GM19468 (cell line): Measurements from ENCODE around the gene PYGM.

Experiments
- ATAC-seq: cut with Tn5 transposase; IDR thresholded peaks from one replicate; pipeline ENCODE4 v1.9.1; 2021; ENCODE audit warnings: mild to moderate bottlenecking, moderate library complexity, moderate number of reproducible peaks; ENCODE audit not compliant: unreplicated experiment; ENCODE audit errors: extremely low read depth

PYGM gene

DNA sequence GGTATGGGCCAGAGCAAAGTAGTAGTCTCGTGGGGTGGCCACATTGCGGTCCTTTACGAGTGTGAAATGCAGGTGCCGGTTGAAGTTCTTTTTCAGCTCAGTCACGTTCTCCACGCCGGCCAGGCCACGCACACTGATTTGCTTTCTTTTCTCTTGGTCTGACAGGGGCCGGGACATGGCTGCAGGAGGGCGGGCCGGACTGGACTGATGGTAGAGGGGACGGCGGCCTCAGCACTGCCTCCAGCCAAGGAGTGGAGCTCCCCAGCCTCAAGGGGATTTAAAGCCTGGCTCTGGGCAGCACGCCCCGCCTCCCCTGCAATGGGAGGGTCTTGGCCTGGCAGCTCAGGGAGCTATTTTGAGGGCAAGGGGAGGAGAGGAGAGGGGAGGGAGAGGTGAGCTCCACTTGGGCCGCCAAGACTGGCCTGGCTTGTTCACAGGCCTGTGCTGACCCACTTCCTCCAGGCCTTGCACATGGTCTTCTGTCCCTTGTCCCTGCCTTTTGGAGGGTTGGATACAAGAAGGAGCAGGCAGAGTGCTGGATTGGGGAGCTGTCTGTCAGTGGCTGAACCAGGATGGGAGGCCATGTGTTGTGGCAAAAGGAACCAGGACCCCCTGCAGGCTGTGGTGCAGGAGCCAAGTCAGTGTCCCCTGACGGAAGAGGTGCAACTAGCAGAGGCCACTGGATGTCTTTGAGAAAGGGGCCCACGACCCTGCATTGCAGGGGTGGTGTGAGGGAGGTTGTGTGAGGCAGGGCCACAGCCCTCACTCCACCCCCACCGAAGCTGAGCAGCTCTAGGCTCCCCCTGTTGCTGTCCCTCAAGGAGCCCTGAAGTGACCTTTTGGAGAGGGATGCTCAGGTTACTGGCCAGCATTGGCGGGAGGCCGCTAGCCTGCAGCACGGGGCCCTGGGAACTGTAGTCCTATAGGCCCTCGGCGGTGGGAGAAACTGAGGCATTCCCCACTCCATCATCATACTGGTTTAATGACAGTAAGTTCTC lies at the start of gene PYGM:
Gene PYGM, minus strand, starts transcription at position 253 of the 998 bp plus-strand sequence. Its CDS starts 76 bp downstream, at position 177.
- no peak for ATAC-seq

DNA sequence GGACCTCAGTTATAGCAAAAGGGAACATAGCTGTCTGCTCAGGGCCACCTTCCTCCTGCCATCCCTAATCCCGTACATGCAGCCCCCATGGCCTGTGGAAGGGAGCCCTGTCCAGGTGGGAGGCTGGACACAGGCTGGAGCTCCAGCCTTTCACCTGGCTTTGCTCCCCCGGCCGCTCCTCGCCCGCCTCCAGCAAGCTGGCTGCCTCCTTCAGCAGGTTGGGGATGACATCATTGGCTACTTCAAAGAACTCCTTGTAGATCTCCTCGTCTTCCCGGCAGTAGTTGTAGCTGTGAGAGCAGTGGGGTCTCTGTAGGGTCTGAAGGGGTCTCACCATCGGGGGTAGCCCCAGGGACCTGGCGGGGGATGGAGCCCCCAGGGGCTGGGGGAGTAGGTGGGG lies 45.7 kb upstream of the PYGM start:
- no peak for ATAC-seq

DNA sequence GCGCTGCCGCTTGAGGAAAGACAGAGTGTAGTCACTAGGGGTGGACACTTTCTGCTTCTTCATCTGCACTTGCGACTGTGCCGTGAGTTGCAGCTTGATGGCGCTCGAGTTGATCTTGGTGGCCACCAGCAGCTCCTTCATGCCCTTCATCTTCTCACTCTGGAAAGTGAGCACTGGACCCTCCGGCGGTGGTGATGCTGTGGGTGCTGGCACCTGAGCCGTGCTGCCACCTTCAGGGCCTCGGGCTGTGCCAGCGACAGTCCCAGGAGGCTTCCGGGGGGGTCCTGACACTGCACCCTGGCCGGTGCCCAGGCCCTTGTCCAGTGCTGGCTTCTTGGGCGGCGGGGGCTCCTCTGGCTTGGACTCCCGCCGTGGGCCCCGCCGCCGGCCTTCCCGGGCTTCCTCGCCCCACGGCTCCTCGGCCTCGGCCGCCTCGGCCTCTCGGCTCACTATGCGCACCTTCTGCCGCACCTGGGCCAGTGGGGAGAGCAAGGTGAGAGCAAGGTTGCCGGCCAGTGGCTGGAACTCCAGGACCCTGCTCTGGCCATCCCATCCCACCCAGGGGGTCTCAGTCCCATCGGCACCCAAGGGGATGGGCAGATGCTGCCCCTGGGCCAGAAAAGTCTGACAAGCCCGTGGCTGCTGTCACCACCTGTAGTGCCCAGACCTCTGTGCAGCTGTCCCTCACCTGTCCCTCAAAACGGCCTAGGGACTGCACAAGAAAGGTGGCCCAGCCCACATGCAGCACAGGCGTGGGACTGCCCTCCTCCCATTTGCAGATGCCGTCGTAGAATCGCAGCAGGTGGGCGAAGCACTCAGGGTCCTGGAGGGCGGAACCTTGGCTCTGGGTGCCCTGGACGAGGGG lies 44.8 kb upstream of the PYGM start:
- no peak for ATAC-seq

DNA sequence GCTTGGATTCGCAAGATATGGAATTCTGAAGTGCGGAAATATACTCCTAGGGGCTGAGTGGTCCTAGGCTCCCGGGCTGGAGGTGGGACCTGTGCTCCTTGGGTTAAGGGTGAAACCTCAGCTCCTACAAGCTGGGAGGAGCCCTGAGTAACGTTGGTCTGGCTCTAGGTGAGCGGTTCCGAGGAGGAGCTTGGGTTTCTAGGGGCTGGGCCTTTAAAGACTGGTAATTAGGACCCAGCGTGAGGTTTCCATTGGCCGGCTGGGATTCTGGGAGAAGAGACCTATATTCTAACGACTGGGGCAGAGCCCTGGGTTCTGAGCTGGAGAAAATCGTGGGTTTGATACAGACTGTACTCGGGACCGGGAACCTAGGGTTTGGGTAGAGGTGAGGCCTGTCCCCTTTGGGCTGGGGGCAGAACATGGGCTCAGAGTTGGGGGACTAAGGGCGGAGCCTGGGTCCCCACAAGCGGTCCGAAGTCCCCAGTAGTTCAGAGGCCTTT lies 44.1 kb upstream of the PYGM start:
- no peak for ATAC-seq

DNA sequence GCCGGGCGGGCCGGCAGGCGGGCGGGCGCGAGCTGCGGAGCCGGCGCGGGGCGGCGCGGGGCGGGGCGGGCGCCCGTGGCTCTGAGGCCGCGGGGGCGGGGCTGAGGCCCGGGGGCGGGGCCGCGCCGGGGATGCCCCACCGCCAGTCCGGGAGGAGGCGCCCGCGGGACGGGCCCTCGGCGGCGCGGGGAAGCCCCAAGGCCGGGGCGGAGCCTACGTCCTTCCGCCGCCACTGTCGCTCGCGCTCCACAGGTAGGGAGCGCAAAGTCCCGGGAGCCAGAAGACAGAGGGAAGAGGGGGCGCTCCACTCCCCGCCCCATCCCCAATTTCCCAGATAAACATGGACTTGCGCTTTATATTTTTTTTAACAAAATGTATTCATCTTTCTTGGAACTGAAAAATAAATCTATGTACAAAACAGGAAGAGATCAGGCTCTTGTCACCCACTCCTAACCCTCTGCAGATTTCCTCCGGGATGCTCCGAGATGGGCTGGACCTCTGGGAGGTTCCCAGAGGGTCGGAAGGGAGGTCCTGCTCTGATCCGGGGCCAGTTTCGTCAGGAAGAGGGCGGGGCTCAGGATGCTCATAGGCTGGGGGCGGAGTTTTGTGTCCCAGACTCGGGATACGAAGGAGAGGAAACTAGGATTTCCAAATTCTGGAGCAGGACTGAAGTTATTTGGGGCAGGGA lies 43.5 kb upstream of the PYGM start, which contains the start of gene MAP4K2:
Gene MAP4K2, minus strand, starts transcription at position 57 of the 688 bp plus-strand sequence. CDS start 65 bp downstream, outside the sequence.
- ATAC-seq = no peak

DNA sequence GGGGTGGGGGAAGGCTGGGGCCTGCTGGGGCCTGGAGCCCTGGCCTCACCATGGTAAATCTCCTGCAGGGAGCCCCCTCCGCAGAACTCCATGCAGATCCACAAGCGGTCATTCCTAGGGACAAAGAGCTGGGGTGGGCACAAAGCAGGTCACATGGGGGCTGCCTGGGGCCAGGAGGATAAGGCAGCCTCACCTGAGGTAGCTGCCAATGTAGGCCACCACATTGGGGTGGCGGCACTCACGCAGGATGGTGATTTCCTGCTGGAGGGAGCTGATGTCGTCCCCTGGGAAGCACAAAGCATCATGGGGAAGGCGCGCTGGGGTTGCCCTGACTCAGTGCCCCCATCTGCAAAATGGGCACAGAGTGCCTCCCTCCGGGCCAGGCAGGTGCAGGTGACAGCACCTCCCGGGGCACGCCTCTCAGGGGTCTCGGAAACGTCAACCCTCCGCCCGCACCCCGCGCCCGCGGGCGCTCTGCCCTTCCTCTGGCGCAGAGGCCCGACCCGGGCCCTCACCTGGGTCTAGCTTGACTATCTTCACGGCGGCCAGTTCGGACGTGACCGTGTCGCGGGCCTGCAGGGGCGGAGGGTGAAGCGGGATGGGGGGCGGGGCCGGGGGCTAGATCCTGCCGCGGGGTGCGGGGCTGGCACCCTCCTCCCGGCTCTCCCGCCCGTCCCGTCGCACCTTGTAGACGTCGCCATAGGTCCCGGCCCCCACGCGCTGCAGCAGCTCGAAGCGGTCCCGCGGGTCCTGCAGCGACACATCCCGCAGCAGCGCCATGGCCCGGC lies 42.8 kb upstream of the PYGM start:
- ATAC-seq = no peak

DNA sequence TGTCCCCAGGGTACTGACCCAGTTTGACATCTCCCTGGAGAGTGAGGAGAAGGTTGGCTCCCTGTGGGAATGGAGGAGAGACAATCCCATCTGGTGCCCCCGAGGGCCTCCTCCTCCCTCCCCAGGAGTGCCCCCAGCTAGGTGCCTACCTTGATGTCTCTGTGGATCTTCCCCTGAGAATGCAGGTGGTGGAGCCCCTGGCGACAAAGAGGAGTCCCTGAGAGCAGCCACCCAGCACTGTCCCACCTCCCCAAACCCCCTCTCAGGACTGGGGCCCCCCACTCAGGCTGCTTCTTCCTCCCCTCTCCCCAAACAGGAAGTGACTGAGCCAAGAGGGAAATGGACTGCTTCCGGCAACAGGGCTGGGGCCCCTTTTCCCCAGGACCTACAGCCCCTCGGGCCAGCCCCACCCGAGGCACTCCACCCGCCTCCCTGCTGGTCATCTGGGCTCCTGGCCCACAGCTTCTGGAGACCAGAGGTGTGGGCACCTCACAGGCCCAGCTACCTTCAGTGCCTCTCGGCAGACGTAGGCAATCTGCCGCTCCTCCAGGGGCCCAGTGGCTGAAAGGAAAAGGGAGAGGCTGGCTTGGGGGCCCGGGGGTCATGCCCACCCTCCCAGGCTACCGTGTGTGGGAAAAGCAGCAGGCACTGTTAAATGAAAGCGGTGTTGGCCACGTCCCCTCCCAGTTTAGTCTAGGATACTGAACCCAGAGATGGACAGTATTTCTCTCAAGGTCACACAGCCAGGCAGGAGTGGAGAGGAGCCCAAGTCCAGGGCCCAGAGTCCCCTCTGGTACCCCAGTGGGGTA lies 42.0 kb upstream of the PYGM start:
- ATAC-seq = no peak

DNA sequence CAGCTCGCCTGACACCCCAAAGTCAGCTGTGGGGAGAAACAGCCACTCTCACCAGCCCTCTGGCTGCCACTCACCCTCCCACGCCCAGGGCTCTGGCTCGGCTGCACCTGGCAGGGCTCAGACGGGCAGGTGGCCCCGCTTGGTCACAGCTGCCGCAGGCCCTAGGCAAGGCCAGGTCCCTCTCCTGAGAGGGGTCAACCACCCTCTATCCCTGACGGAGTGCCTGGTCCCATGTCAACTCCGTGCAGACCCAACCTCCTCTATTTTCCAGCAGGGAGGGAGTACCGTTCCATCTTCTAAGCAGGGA lies 41.3 kb upstream of the PYGM start:
- ATAC-seq = no peak

DNA sequence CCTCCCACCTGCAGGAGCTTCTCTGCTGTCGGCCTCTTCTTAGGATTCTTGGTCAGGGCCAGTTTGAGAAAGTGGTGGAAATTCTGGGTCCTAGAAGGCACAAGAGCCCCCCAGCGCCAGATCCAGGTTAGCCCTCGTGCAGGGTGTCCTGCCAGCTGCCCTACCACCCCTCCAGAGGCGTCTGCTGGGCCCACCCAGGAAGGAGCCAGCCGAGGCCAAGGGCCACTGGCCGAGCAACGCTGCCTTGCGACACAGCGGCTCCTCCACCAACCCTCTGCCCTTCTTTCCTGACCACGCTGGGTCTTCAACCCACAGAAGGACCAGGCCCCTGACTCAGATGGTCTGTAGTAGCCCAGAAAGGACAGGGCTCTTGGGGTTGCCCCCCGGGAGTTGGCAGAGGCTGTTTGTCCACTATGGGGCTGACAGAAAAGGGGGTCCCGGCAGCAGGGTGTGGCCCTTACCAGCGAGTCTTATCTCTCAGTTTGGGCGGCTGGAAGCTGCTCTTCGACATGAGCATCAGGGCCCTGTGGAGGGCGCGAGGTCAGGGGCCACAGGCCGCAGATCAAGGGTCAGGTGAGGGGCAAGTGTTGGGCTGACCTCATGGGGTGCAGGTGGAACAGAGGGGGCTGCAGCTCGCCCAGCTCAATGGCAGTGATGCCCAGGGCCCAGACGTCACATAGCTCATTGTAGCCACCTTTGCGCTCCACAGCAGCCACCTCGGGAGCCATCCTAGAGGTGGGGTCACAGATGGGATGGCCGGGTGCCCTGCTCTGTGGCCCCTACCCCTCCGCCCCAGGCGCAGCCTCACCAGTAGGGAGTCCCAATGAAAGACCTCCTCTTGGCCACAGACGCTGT lies 40.8 kb upstream of the PYGM start:
- no peak for ATAC-seq

DNA sequence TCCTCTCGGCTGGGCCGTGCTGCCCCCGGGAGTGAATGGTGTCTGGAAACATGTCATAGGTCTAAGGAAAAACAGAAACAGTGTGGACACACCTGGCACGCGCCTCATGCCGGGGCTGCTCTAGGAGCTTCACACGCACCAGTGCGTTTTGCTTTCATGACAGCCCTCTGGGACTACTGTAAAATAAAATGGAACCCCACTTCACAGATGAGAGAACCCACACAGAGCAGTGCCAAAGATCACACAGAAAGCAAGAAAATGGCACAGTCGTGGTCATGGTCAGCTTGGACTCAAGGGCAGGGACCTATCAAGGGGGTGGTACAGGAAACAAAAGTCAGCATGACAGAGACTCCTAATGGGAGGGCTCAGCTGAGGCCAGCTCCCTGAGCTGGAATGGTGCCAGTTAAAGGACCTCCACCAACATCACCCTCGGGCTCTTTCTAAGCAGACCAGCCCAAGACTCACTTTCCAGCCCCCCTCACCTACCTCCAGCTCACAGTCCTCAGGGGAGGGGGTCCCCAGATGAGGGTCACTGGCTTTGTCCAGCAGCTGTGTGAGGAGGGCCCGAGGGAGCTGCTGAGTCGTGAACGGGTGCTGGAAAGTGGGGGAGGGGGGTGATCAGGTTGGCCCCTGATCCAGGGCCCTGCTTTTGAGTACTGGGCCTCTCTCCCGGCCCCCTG lies 40.0 kb upstream of the PYGM start:
- ATAC-seq = no peak

DNA sequence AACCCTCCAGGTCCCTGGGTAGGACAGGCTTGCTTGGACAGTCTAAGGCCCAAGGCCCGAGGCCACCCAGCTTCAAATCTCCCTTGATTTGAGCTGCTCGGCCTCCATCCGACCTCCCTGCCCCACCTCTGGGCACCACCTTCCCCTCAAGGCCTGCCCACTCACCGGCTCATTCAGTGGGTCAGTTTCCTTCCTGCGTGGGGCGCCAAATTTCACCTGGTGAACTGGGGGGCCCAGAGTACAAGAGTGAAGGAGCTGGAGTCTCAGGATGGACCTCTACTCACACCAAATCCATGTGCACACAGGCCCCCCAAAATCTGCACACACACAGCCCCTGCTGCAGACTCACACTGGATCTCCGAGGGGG lies 39.5 kb upstream of the PYGM start:
- ATAC-seq = no peak

DNA sequence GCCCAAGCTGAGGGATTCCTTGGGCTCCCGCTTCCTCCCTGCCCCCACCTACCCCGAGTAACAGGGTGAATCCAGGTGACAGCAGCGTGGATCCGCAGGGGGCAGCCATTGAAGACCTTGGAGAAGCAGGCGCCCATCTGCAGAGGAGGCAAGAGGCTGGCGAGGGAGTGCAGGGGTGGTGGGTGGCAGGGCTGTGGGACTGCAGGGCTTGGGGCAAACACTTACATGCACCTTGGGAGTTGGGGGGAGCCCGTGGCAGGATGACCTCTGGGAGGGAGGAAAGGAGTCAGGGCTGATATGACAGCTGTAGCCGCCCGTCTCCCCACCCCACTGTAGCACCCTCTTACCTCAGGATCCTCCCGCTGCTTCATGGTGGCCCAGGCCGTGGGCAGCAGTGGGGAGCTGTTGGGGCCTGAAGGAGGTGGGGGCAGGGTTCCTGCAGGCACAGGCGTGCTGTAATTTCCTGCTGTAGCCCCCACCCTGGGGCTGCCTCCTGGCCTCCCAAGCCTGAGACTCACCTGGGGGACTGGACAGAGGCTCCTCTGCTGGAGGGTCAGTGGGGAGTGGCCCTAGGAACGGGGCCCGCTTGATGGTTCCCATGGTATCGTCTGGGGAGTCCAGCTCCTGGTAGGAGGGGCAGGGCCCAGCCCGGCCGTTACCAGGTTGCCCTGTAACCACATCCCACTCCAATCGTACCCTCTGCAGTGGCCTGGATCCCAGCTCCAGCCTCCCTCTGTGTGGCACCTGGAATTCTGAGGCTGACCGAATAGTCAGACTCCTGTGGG lies 37.2 kb upstream of the PYGM start:
- no peak for ATAC-seq

DNA sequence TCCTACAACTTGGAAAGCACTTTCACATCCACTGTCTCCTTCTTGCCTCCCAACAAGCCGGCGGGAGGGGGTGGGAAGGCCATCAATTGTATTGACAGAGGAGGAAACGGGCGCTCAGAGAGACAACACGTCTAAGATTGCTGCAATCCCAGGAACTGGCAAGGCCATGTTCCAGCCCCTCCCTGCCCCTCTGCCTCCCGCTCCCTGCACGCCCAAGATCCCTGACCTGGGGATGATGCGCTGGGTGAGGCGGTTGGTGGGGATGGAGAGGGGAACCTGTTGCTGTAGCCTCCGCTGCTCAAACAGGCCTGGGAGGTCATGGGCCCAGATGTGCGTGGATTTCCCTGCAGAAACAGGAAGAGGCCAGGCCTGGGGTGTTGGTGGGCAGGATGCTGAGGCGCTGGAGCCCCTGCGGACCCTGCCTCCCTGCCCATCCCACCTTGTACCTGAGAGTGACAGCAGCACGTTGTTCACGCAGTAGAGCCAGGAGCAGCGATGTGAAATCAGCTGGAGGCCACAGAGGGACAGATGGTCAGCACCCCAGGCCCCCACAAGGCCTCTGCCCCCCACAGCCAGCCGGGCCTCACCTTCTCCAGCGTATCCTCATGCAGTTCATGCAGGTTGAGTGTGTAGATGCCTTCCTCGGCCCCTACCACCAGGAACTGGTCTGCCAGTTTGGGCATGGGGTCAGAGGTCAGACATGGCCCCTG lies 36.4 kb upstream of the PYGM start:
- no peak for ATAC-seq

DNA sequence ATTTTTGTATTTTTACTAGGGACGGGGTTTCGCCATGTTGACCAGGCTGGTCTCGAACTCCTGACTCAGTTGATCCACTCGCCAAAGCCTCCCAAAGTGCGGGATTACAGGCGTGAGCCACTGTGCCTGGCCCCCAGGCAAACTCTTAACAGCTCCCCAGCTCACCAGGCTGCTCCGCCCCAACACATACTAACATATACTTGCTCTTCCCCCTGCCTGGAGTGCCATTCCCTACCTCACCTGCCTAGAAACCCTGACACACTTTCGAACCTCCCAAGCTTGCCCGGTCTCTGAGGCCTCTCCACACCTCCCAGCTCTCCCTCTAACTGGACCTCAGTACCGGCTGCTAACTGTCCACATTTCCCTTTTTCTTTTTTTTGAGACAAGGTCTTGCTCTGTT lies 34.8 kb upstream of the PYGM start:
- ATAC-seq = no peak

DNA sequence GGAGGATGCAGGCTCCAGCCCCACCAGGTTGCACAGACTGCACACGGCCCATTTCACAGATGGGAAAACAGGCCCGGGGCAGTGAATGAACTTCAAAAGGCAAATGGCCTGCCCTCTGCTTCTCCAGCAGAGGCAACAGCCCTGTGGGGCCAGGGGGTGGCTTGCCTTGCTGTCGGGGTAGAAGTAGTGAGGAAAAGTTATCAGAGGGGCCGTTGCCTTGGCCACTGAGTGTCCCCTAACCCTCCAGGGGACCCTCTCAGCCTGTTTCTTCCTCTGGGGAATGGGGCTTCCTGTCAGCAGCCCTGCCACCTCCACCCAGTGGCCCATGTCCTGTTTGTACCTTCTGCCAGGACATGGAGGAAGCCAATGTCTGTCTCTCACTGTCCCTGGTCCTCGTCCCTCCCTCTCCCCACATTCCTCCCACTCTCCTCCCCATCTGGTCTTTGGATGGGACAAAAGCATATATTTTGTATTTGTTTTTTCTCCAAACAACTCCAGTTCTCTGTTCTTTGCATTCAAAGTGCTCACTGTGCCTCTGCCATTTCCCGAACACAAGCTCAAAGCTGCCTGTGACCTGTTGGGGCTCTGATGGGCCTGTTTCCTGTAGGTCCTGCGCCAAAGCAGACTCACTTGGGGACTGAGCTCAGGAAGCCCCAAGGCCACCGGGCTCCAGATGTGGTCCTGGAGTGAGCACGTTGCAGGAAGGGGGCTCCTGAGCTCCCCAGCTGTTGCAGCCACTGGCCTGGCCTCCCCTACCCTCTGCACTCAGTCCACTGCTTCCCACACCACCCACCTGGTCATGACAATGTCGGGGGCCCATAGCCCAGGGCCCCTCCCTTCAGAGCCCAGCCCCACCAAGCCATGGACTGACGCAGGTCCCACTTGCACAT lies 33.7 kb upstream of the PYGM start:
- ATAC-seq = no peak
